SK-N-SH treated with all-trans-retinoic acid at 6 μM for 48 hours (cell line): ENCODE measurements around the gene STEEP1.

Experiments
- CREB5 ChIP-seq: fragments of 250-450 bp; sonication (Bioruptor Pico); IDR thresholded peaks from 2 replicates; pipeline ENCODE4 v1.5.1; 2020; ENCODE audit warnings: low read depth, mild to moderate bottlenecking, moderate library complexity
- RARB ChIP-seq: fragments of 250-450 bp; sonication (Bioruptor Pico); IDR thresholded peaks from 2 replicates; pipeline ENCODE4 v1.8.0; 2021; ENCODE audit warnings: mild to moderate bottlenecking, moderate library complexity
- TCF4 ChIP-seq: fragments of 250-450 bp; sonication (Bioruptor Pico); IDR thresholded peaks from 2 replicates; pipeline ENCODE4 v1.8.0; 2021; ENCODE audit warnings: mild to moderate bottlenecking, moderate library complexity, borderline replicate concordance
- ZFP3 ChIP-seq: fragments of 250-450 bp; sonication (Bioruptor Pico); IDR thresholded peaks from 2 replicates; pipeline ENCODE4 v1.5.0; 2020; ENCODE audit warnings: mild to moderate bottlenecking, moderate library complexity

DNA sequence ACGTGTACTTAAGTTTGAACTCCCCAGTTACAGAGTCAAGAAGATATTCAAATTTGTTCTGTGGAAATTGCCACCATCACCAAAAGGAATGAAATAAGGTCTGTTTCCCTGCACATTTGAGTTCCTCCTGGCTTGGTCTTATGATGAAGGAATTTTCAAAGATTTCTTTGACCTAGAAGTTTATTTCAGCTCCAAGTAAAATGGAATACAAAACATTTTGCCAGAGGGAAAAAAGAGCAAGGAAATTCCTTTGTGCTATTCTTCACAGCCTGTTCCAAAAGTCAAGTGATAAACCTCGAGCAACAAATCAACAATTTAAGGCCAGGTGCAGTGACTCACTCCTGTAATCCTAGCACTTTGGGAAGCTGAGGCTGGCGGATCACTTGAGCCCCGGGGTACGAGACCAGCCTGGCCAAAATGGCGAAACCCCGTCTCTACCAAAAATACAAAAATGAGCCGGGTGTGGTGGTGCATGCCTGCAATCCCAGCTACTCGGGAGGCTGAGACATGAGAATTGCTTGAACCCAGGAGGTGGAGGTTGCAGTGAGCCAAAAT, 37.6 kb upstream of the STEEP1 start:
- TF ChIP-seq TCF4 (CRISPR knock-in tag) (no peak), CREB5 (CRISPR knock-in tag) (no peak), ZFP3 (no peak), RARB (no peak)
